ENCODE measurements around the gene TBR1.

The TBR1 gene

GRCh38 chr2:161415034-161415986 lies 787 bp upstream of the TBR1 start:
- no peak for DNase-seq

DNA sequence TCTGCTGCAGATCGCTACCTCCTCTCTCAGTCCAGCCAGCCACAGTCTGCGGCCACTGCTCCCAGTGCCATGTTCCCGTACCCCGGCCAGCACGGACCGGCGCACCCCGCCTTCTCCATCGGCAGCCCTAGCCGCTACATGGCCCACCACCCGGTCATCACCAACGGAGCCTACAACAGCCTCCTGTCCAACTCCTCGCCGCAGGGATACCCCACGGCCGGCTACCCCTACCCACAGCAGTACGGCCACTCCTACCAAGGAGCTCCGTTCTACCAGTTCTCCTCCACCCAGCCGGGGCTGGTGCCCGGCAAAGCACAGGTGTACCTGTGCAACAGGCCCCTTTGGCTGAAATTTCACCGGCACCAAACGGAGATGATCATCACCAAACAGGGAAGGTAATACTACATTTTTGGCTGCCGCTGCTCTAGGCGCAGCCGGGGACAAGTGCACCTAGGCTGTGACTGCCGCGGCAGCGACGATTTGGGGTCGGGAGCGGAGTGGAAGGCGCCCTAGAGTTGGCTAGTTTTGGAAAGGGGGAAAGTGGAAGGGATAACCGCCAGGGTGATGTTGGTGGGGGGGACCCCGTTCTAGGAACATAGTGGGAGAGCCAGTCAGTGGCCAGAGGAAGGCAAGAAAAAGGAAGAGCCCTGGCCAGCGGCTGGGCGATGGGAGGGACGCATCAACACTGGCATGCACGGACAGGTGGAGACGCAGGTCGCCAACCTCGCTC lies 776 bp downstream of the TBR1 start:
- peak; percentile 6 for DNase-seq

DNA sequence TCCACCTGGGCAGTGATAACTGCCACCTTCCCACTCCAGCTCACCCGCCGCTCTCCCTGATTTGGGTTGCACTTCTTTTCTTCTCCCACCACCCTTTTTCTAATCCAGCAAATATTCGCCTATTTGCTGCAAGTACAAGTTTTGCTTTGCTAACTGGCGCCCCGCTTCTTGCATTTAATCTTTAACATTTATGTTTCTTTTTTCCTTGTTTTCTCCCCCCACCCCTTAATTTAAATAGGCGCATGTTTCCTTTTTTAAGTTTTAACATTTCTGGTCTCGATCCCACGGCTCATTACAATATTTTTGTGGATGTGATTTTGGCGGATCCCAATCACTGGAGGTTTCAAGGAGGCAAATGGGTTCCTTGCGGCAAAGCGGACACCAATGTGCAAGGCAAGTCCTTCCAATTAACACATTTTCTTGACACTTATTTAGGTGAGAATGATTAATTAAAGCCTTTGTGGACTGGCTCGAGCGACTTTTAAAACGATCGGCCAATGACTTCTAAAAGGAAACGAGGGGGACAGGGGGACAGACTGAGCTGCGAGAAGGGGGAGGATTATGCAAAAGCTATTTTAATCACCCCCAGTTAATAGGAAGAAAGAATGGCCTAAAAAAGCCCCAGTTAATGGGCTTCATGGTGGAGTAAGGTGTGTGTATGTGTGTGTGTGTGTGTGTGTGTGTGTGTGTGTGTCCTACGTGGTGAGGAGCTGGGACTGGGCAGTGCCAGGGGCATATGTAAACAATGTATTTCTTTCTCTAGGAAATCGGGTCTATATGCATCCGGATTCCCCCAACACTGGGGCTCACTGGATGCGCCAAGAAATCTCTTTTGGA lies 1.6 kb downstream of the TBR1 start:
- DNase-seq: no peak

GRCh38 chr2:161418275-161418714 lies 2.2 kb downstream of the TBR1 start:
- DNase-seq: no peak

- peak; percentile 38 for DNase-seq
Measured at GRCh38 chr2:161418715-161419637, 2.9 kb downstream of the TBR1 start.

DNA sequence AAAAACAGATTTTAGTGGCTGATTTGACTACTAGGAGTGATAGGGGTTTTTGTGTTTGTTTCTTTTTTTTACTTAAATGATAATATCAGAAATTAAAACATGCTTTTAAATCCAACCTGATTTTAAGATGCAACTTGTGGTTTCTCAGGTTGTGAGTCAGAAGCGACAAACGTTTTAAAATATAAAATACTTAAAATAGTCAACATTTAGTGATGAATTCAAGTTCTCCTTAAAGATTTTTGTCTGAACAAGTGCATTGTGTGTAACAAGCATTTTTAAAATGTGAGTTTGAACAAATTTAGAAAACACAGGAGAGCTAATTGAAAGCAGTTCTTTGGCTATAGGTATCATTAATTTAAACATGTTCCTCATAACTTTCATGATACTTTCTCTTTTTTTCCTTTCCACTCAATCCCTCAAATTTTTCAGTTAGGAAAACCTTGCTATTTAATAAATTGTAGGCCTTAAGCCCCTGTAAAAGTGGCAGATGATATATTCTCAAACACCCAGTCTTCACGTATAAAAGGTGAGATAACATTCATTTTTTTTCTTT lies 3.6 kb downstream of the TBR1 start:
- DNase-seq: no peak

DNA sequence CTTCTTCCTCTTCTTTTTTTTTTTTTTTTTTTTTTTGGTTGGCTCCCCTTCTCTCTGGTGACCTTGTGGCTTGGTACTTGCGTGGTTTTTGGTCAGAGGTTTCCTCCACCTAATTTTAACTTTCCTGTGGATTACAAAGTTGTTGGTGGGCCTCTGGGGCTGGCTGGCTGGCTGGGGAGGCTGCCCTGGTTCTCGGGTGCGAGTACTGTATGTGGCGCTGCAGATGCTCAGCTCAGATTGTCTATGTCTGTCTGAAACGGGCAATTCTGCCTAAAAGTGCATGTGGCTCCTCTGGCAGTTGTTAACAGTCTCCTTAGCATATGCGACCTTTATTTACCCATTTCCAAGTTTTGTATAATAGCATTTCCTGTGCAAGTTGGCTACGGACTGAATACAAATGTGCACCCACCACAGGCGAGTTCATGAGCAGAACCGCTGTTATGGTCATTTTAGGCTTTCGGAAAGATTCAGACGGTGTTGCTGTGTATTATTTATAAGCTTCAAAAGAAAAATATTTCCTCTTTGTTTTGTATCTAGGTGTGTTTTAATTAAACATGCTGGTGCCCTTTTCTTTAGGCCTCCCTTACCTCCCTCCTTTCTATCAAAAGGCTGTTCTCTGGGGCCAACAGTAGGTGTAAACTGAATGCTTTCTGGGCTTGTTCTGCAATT lies 4.4 kb downstream of the TBR1 start:
- DNase-seq: no peak

- DNase-seq: no peak
Measured at GRCh38 chr2:161421686-161422085, 5.6 kb downstream of the TBR1 start.

GRCh38 chr2:161422816-161423403 lies 6.8 kb downstream of the TBR1 start:
- DNase-seq: no peak

GRCh38 chr2:161423421-161424393 lies 7.6 kb downstream of the TBR1 start:
- DNase-seq: no peak

GRCh38 chr2:161424394-161424769 lies 8.3 kb downstream of the TBR1 start:
- no peak for DNase-seq

DNA sequence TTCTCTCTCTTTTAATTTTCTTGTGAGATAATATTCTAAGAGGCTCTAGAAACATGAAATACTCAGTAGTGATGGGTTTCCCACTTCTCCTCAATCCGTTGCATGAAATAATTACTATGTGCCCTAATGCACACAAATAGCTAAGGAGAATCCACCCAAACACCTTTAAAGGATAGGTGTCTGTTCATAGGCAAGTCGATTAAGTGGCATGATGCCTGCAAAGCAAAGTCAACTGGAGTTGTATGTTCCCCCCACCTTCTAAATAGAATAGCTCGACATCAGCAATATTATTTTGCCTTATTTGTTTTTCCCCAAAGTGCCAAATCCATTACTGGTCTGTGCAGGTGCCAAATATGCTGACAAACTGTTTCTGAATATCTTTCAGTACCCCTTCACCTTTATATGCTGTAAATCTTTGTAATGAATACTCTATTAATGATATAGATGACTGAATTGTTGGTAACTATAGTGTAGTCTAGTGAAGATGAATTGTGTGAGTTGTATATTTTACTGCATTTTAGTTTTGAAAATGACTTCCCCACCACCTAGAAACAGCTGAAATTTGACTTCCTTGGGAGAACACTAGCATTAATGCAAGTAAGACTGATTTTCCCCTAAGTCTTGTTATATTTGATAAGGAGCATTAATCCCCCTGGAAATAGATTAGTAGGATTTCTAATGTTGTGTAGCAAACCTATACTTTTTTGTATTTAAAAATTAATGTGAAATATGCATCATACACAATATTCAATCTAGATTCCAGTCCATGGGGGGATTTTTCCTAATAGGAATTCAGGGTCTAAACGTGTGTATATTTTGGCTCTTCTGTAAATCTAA lies 9.0 kb downstream of the TBR1 start:
- no peak for DNase-seq

DNA sequence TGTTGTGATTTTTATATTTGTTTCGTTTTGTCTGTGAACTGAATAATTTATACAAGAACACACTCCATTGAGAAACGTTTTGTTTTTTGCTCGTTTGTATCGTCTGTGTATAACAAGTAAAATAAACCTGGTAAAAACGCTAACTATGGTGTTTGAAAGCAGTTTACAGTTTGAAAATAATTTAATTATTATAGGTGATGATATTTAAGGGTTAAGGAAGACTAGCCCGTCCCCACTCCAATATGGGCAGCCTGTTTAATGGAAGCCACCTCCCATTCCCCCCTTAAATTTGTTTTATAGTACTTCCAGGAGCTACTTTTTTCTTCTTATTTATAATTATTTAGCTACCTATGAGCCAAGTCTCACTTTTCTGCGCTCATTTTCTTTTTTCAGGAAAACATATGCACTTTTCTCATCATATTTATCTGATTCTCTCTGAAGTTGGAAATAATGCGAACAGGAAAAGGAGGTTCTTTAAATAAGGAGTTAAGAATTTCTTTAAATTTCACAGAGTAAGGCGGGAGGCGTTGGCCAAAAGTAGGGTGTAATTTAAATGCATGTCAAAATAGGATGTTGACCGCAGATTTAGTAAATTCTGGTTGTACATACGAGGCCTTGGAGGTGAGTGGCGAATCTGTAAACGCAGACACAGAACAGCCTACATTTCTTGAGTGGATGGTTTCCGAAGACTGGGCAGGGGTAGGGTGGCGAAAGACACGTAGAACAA lies 9.8 kb downstream of the TBR1 start:
- DNase-seq: no peak

- DNase-seq: no peak
Measured at GRCh38 chr2:161426455-161426921, 10.4 kb downstream of the TBR1 start.

- no peak for DNase-seq
Measured at GRCh38 chr2:161426922-161427663, 11.0 kb downstream of the TBR1 start.

DNA sequence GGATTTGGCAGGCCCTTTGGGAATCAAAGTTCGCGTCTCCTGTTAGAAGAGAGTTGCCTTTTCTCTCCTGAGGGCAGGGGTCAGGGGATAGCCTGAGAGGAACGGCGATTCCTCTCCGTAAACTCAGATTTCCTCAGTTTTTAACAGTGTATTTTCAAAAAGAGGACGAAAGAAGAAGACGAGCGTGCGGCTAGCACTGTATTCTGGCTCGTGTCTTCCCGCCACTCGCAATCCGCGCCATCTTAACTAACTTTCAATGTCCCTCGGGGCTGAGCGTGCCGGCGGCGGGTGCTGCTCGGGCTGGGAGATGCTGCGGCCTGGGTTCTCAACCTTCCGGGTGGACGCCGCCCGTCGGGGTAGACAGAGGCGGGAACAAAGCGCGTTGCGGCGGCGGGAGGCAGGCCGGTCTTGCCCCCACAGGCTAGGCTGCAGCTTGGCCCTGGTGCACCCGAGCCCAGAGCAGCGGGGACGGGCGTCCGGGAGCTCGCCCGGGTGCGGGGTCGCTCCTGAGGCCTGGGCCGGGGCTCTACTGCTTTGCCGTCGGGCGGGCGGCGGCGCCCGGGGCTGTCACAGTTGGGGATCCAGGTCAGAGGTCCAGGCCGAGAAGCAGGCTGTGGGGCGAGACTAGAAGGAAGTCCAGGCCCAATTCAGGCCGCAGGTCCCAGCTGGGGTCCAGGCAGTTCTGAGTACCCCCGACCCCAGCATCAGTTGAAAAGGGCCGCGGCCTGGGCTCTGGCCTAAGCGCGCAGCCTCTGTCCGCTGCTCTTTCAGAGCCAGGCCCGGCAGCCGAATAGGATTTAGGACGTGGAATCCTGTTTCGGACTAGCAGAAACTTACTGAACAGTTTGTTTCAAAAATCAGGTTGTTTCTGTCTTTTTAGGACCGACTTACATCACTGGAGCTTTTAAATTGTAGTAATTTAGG lies 11.8 kb downstream of the TBR1 start:
- no peak for DNase-seq

All from NCI-H526 treated with DMSO at 0.1 percent for 48 hours (cell line).